GM13976 (cell line): ENCODE measurements around the gene KDM3B.

ENCODE experiments used
- DNase-seq: peaks from one replicate; pipeline ENCODE4 v3.0.0; 2012; ENCODE audit warnings: low spot score
- in situ Hi-C: fragments of 300-500 bp; cut with MboI; formaldehyde crosslinking; loops from one replicate; pipeline ENCODE4 v1.12.0; 2022; ENCODE audit warnings: low sequenced_read_pairs, mixed read lengths, inconsistent platforms; ENCODE audit not compliant: unreplicated experiment
- TF ChIP-seq, protein P1 (sequence below): IDR thresholded peaks from 2 replicates; pipeline ENCODE4 v1.5.1; 2012; ENCODE audit warnings: borderline replicate concordance, mild to moderate bottlenecking; ENCODE audit not compliant: insufficient read depth; ENCODE audit errors: extremely low read depth, missing control alignments, control extremely low read depth

The KDM3B gene

DNA sequence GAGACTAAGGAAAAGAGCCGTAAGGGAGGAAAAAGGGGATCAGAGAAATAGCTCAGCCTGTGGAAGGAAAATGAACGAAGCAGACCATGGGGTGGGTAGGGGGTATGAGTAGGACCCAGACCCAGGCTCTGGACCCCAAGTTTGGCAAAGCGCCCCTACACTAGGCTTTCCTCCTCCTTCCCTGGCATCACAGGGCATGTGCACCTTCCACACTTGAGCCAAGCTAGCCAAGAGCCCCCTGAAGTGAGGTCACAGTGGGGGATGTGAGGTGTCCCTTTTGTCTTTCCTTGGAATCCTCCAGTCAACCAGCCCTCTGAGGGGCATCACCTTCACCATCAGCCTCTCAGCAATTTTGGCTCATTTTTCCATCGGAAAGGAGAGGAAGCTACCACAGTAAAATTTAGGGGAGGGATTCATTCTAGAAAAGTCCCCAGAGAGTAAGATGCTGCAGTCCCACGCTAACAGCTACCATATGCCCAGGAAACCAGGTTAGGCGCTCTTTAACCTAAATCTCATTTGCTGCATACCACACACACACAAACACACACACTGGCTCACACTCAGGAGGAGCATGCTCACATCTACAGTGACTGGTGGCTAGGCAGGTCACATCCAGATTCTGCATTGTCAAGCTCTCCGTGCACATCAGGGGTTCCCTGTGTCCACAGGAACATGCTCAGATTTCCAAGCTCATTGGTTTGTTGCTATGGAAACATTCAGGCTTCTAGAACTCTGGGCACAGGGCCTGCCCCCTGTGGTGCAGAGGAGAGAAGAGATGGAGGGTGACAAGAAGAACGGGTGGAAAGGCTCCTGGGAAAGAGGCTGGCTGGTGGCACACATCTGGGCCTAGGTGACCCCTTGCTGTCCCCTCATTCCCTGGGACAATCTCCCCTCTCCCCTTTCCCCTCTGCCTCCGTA is 96.3 kb downstream of the KDM3B start:
- in situ Hi-C loops = no loop called here
- no peak for DNase-seq
- TF ChIP-seq, protein P1, sequence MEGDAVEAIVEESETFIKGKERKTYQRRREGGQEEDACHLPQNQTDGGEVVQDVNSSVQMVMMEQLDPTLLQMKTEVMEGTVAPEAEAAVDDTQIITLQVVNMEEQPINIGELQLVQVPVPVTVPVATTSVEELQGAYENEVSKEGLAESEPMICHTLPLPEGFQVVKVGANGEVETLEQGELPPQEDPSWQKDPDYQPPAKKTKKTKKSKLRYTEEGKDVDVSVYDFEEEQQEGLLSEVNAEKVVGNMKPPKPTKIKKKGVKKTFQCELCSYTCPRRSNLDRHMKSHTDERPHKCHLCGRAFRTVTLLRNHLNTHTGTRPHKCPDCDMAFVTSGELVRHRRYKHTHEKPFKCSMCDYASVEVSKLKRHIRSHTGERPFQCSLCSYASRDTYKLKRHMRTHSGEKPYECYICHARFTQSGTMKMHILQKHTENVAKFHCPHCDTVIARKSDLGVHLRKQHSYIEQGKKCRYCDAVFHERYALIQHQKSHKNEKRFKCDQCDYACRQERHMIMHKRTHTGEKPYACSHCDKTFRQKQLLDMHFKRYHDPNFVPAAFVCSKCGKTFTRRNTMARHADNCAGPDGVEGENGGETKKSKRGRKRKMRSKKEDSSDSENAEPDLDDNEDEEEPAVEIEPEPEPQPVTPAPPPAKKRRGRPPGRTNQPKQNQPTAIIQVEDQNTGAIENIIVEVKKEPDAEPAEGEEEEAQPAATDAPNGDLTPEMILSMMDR = no peak

DNA sequence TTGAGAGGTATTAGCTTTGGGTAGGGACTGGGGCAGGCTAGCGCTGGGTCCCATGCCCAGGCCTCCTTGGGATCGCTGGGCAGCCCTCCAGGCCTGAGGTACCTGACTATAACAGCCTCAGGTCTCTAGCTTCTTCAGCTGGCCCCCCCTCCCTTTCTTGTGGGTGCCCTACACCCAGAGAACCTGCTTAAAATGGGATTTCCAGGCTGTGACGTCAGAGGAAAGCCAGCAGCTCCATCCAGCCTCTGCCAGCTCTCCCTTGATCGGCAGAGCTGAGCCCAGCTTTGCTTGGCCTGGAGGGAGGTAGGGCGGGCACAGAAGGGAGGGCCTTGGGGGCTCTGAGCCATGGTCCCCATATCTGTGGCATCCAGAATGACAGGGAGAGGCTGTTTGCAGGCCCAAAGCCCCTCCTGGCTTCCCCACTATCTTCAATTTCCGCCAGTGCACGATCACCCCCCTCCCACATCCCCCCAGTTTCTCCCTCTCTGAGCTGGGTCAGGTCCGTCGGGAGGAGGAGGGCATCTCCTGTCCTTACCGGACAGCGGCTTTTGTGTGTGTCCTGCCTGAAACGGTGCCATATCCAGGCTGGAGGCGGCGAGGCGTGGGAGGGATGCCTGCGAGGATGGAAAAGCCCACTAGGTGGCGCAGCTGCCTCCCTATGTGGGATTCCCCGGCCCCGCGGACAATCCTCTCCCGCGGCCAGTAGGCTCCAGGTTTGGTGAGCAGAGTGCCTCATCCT is 97.2 kb downstream of the KDM3B start:
- in situ Hi-C loops = no loop called here
- DNase-seq = peak; percentile 96
- TF ChIP-seq, protein P1 = peak; percentile 96

DNA sequence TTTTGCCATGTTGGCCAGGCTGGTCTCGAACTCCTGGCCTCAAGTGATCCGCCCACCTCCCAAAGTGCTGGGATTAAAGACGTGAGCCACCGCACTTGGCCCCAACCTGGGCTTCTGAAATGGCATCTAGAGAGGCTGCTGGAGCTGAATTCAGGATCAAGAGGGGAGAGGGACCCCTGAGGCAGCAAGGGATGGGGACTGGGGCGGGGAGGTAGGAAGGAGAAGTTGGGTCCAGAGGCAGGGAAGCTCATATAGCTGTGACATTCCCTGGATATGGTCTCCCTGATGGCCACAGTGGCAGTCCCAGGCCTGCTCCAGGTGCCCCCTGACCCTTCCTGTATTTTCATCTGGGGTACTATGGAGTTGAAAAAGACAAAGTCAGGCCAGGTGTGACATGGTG is 98.5 kb downstream of the KDM3B start:
- TF ChIP-seq, protein P1 = no peak

DNA sequence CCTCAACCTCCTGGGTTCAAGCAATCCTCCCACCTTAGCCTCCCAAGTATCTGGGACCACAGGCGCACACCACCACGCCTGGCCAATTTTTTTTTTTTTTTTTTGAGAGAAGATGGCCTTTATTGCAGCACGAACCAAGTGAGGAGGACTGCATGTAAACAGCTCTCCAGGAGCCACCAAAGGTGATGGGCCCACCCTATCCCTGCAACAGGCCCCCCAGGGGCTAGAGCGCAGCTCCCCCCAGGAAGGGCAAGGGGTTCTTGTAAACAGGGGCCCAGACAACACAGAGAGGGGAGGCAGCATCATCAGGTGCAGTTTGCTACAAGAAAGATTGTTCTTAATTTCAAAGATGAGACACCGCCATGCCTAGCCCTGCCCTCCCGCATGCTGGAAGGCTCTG is 100.2 kb downstream of the KDM3B start:
- in situ Hi-C loops = no loop called here
- DNase-seq = no peak
- TF ChIP-seq, protein P1 = no peak

More for the DNA sequence above, 98.5 kb downstream of the KDM3B start:
- in situ Hi-C loops = no loop called here
- no peak for DNase-seq

DNA sequence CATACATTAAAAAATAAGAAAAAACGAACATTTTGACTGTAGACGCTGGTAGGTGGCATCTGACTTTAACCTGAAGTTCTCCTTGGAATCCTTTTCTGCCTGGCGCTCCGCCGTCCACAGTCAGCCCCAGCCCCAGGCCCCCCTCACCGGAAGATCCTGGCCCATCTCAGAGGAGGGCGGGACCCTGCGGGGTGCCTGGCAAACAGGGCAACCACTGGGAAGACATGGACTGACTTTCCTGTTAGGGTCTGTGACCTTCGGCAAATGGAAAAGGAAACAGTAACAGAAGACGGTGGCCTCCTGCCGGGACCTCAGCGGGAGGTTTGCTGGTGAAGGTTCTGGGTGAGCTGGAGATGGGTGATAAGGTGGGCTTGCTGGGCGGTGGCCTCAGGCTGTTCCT is 101.1 kb downstream of the KDM3B start:
- in situ Hi-C loops = no loop called here
- no peak for DNase-seq

DNA sequence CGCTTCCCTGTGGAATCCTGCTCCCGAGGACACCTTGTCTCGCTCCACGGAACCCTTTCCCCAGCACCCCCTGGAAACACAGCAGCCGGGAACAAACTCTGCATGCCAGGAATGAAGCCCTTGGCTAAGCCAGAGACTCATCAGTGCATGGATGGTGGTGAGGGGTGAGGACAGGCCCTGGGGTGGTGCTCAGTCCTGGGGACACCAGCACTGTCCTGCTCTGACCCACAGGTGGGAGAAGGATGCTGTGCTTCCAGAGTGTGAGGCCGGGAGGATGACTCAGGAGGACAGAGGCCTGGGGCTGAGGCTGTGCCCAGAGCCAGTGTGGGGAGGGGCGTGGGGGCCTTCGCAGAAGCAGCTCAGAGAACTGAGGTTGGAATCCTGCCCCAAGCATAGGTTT is 101.6 kb downstream of the KDM3B start:
- TF ChIP-seq, protein P1 = no peak
- in situ Hi-C loops = no loop called here
- no peak for DNase-seq

More for the DNA sequence above, 101.1 kb downstream of the KDM3B start:
- TF ChIP-seq, protein P1 = no peak
